ENCODE results near the gene COL24A1. TPM values are rescaled to one million over a fixed set of nuclear protein-coding genes. Genes with fewer than 3 reads are reported as not detected.

COL24A1 gene
- total RNA-seq, 2 donors from 2014 or later, result 0.06 to 0.50 TPM

DNA sequence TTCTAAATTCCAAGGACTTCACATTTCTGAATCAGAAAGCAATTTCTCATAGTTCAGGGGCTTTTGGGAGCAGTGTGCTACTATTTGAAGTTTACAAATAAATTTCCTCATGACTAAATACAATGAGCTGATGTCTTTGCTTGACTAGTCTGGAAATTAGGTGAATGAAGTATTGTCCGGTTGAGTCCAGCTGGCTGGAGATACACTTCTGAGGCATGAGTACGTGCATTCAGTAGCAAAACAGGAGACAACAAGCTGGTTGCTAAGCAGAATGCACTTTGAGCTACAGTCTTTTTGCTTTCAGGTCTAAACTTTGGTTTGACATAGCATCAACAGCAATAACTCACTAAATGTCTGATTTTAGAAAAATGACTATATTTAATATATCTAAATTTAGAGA, 475.5 kb downstream of the COL24A1 start:
- no peak for ATAC-seq
- intact Hi-C loops (cut with DNase I, micrococcal nuclease), result no loop called here
- DNase-seq, result no peak

Other genes with a start within 250 kb of the COL24A1 start
- 10 to 100 TPM; 33.0 to 49.9 TPM for gene ODF2L, start 239.6 kb upstream of the COL24A1 start, total RNA-seq

Data from left colon (tissue), 2 donors.